HL-60 (cell line): Measurements from ENCODE around the gene DGKE.

Experiments
- DNase-seq, 2 experiments: peaks; one replicate each; pipeline ENCODE4 v3.0.0-alpha.2; 2010 to 2020; ENCODE audit warnings: low read depth in 1 of 2, low spot score in 1 of 2
- H3K27ac ChIP-seq: fragments of 250-450 bp; sonication (Bioruptor Pico); replicated peaks from 2 replicates; pipeline ENCODE4 v1.5.1; 2020; ENCODE audit warnings: mild to moderate bottlenecking, moderate library complexity
- H3K27me3 ChIP-seq: fragments of 250-450 bp; sonication (Bioruptor Pico); 2 replicates; pipeline ENCODE4 v1.5.1; 2021; ENCODE audit warnings: mild to moderate bottlenecking, moderate library complexity; ENCODE audit not compliant: insufficient read depth, poor library complexity, severe bottlenecking
- H3K4me3 ChIP-seq: replicated peaks from 2 replicates; pipeline ENCODE4 v1.5.1; 2011; ENCODE audit warnings: mild to moderate bottlenecking, control low read depth, low read length; ENCODE audit not compliant: insufficient read depth
- GABPA ChIP-seq: IDR thresholded peaks from 2 replicates; pipeline ENCODE4 v1.6.1; 2012; ENCODE audit warnings: low read depth
- POLR2AphosphoS5 ChIP-seq: IDR thresholded peaks from 2 replicates; pipeline ENCODE4 v1.6.1; 2012; ENCODE audit warnings: low read depth
- SPI1 ChIP-seq: IDR thresholded peaks from 2 replicates; pipeline ENCODE4 v1.6.1; 2012; ENCODE audit warnings: low read depth, mild to moderate bottlenecking, borderline replicate concordance
- TF ChIP-seq, protein P1 (sequence below): IDR thresholded peaks from one replicate; pipeline ENCODE4 v1.5.1; 2011; ENCODE audit warnings: low read length, control low read depth, inconsistent platforms; ENCODE audit not compliant: insufficient read depth
- TF ChIP-seq, protein P2 (sequence below): IDR thresholded peaks from 2 replicates; pipeline ENCODE4 v1.6.1; 2012; ENCODE audit warnings: low read depth; ENCODE audit not compliant: insufficient replicate concordance

DGKE gene

DNA sequence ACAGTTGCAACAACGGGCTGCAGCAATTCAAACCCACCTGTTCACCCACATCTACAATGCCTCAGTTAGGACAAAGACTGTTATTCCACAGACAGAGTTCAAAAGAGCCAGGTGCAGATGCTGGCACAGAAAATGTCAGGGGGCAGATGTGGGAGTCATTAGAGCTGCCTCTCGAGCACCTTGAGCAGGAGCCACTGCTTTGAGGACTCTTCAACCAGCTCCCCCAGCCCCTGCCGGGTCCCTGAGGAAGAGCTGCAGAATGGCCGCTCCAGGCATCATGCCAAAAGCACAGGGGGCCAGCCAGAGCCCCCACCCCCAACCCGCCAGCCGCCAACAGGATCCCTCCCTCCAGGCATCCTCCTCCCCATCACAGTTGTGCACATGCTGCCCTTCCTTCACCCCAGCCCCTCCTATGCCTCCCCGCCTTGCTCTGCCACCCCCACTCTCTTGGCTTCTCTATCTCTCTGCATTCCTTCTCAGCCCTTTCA, 21.0 kb upstream of the DGKE start:
- H3K4me3 ChIP-seq = no peak overlapping the region
- TF ChIP-seq, protein P1, sequence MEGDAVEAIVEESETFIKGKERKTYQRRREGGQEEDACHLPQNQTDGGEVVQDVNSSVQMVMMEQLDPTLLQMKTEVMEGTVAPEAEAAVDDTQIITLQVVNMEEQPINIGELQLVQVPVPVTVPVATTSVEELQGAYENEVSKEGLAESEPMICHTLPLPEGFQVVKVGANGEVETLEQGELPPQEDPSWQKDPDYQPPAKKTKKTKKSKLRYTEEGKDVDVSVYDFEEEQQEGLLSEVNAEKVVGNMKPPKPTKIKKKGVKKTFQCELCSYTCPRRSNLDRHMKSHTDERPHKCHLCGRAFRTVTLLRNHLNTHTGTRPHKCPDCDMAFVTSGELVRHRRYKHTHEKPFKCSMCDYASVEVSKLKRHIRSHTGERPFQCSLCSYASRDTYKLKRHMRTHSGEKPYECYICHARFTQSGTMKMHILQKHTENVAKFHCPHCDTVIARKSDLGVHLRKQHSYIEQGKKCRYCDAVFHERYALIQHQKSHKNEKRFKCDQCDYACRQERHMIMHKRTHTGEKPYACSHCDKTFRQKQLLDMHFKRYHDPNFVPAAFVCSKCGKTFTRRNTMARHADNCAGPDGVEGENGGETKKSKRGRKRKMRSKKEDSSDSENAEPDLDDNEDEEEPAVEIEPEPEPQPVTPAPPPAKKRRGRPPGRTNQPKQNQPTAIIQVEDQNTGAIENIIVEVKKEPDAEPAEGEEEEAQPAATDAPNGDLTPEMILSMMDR = no peak
- TF ChIP-seq GABPA (no peak), POLR2AphosphoS5 (no peak), SPI1 (no peak)
- TF ChIP-seq, protein P2, sequence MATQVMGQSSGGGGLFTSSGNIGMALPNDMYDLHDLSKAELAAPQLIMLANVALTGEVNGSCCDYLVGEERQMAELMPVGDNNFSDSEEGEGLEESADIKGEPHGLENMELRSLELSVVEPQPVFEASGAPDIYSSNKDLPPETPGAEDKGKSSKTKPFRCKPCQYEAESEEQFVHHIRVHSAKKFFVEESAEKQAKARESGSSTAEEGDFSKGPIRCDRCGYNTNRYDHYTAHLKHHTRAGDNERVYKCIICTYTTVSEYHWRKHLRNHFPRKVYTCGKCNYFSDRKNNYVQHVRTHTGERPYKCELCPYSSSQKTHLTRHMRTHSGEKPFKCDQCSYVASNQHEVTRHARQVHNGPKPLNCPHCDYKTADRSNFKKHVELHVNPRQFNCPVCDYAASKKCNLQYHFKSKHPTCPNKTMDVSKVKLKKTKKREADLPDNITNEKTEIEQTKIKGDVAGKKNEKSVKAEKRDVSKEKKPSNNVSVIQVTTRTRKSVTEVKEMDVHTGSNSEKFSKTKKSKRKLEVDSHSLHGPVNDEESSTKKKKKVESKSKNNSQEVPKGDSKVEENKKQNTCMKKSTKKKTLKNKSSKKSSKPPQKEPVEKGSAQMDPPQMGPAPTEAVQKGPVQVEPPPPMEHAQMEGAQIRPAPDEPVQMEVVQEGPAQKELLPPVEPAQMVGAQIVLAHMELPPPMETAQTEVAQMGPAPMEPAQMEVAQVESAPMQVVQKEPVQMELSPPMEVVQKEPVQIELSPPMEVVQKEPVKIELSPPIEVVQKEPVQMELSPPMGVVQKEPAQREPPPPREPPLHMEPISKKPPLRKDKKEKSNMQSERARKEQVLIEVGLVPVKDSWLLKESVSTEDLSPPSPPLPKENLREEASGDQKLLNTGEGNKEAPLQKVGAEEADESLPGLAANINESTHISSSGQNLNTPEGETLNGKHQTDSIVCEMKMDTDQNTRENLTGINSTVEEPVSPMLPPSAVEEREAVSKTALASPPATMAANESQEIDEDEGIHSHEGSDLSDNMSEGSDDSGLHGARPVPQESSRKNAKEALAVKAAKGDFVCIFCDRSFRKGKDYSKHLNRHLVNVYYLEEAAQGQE = no peak
- H3K27me3 ChIP-seq = no peaks in the 10 kb centered on the region
- H3K27ac ChIP-seq = no peak overlapping the region
- no peak for DNase-seq

DNA sequence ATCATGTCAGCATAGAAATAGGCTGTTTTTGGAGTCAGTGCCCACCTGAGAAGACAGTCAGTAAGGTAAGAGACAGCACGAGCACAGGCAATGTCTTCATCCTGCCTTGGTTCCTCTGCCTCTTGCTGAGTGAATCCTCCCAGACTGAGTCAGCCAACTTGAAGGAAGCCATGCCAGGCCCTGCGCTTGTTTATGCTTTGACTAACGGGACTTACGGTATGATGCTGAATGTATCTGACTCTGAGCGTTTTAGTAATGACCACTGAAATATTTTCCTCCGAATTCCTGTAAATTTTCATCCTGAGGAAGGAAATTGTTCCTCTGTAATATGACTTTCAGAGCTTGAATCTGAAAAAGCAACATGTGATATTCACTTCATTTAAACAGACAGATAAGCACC, 18.2 kb upstream of the DGKE start:
- Histone ChIP-seq H3K27ac (no peak overlapping the region), H3K27me3 (no peaks in the 10 kb centered on the region)
- no peak for DNase-seq

DNA sequence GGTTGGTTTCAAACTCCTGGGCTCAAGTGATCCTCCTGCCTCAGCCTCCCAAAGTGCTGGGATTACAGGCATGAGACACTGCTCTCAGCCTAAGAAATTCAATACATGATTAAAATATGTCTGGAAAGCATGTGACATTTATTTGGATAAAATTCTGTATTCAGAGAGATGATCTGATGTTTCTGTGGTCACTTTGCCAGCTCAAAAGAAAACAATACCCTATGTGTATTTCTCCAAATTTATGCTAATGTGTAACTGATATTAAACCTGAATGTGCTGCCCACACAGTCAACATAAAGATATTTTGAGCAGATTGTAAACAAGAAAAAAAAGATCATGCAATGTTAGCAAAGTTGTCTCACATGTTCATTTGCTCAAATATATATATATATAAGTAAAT, 16.9 kb upstream of the DGKE start:
- H3K27ac ChIP-seq = no peak overlapping the region
- DNase-seq = no peak
- H3K4me3 ChIP-seq = no peak overlapping the region
- no peak for TF ChIP-seq SPI1
- no peak for TF ChIP-seq POLR2AphosphoS5
- TF ChIP-seq, protein P1 = no peak
- TF ChIP-seq GABPA = no peak
- TF ChIP-seq, protein P2 = no peak
- no peaks in the 10 kb centered on the region for H3K27me3 ChIP-seq

More for the DNA sequence above, 18.2 kb upstream of the DGKE start:
- TF ChIP-seq POLR2AphosphoS5 (no peak), SPI1 (no peak)
- TF ChIP-seq, protein P1 = no peak
- no peak overlapping the region for H3K4me3 ChIP-seq

DNA sequence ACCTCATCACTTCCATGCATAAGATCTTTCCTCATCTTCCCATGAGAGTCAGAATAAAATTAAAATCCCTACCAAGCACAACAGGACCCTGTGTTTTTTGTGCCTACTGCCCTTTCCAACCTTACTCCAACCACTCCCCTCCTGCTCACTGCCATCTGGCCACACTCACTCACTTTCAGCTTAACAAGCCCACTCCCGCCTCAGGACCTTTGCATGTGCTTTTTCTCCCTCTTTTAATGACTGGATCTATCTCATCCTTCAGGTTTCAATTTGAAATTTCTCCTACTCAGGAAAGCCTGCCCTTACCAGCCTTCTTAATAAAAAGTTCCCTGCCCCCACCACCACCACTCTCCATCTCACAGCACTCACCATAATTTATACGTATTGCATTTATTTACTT, 14.9 kb upstream of the DGKE start:
- Histone ChIP-seq H3K27ac (no peak overlapping the region), H3K4me3 (no peak overlapping the region), H3K27me3 (no peaks in the 10 kb centered on the region)
- DNase-seq = no peak
- TF ChIP-seq, protein P2 = no peak
- TF ChIP-seq SPI1 = no peak
